CD1c-positive myeloid dendritic cell (primary cell): ENCODE results near the gene GOLGA8M.
A peak's percentile ranks its signal among the peaks of the same experiment; 100 is the strongest.
"Not testable (repeated sequence)": the region's sequence is repeated elsewhere in the genome, so short reads cannot be mapped to it uniquely, and the experiment has no call there.

Experiments
- DNase-seq: peaks from one replicate; pipeline ENCODE4 v3.0.0-alpha.2; 2016; ENCODE audit errors: extremely low spot score

Gene GOLGA8M

DNA sequence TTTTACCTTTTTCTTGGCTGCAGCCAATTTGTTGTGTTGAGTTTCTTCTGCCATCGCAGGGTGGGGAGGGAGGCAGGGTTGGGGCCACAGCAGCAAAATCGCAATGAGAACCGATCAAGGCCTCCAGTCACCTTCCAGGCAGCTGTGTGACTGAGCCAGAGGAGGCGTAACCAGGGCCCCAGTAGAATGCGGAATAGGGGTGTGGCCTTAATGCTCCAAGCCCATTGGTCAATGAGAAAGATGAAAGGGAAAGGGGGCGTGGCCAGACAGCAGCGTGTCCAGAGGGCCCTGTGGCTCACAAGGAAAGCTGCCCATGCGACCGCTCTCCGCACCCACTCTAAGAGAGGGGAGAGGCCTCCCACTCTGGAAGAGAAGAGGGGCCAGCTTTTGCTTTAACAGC lies at the start of gene GOLGA8M:
GOLGA8M (minus strand) TSS at position 152 of the 400 bp plus-strand sequence; CDS start at position 54, 98 bp downstream.
- not testable (repeated sequence) for DNase-seq

DNA sequence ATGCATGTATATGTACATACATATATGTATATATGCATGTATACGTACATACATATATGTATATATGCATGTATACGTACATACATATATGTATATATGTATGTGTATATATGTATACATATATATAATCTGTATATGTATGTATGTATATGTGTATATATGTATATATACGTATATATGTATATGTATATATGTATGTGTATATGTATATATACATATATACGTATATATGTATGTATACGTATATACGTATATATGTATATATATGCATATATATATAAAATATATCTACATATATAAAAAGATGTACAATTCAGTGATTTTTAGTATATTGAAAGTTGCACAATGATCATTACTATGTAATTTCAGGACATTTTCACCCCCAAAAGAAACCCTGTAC lies 30.7 kb upstream of the GOLGA8M start:
- DNase-seq = not testable (repeated sequence)

DNA sequence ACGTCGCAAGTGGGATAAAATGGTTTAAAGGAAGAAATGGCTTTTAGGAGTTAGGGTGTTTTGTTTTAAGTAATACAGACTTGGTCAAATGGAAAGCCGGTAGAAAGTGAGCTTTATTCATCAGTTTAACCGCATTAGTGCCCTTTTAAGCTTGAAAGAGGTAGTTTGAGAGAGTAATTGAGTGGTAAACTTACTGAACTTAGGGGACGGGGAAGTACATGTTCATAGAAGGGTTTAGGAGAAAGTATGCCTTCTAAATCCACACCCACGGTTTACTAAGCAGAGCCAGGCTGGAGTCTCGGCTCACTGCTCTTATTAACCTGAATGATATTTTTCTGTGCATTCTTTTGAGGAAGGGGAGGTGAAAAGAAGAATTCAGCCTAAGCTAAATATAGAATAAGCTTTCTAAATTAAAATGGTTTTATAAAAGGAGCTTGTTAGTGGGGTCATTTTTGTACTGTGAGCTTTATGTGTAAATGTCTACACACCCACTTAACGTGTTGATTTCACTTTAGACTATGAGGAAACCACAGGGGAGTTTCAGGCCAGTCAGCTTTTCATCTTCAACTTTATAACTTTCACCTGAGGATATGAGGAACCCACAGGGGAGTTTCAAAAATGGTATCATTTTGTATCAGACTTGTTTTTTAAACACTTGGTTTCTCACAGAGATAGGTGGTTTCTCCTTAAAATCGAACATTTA lies 26.5 kb upstream of the GOLGA8M start:
- peak; percentile 2 for DNase-seq

- not testable (repeated sequence) for DNase-seq
Observed at GRCh38 chr15:28738200-28738561, 26.0 kb upstream of the GOLGA8M start.

- DNase-seq = peak; percentile 44
Observed at GRCh38 chr15:28737521-28738199, 25.4 kb upstream of the GOLGA8M start.

GRCh38 chr15:28728061-28728460 lies 15.8 kb upstream of the GOLGA8M start:
- DNase-seq = not testable (repeated sequence)

DNA sequence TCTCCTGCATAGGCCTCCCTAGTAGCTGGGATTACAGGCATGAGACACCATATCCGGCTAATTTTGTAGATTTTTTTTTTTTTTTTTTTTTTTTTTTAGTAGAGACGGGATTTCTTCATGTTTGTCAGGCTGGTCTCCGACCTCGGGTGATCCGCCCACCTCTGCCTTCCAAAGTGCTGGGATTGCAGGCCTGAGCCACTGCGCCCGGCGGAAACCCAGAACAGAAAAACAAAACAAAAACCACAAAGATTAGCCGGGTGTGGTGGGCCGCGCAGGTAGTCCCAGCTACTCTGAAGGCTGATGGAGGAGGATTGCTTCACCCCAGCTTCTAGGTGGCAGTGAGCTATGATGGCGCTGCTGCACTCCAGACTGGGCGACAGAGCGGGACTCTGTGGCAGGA lies 14.8 kb upstream of the GOLGA8M start:
- DNase-seq = not testable (repeated sequence)

- no peak for DNase-seq
Observed at GRCh38 chr15:28726102-28726501, 13.9 kb upstream of the GOLGA8M start.

- DNase-seq = no peak
Observed at GRCh38 chr15:28725556-28725955, 13.3 kb upstream of the GOLGA8M start.

DNA sequence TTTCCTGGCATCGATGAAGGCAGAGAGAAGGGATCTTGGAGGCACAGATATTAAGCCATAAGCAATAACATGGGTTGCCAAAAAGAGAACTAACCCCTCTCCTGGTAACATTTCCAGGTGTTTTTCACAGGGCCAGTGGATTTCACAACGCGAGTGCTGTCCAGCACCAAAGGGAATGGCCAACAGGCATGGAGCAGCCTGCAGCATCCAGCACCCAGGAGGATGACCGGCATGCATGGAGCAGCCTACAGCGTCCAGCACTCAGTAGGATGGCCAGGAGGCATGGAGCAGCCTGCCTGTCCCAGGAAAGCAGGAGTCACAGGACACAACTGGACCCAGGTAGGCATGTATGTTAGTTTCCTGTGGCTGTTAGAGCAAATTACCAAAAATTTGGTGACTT lies 11.8 kb upstream of the GOLGA8M start:
- not testable (repeated sequence) for DNase-seq

GRCh38 chr15:28719626-28720025 lies 7.4 kb upstream of the GOLGA8M start:
- not testable (repeated sequence) for DNase-seq

- not testable (repeated sequence) for DNase-seq
Observed at GRCh38 chr15:28718576-28718975, 6.4 kb upstream of the GOLGA8M start.

DNA sequence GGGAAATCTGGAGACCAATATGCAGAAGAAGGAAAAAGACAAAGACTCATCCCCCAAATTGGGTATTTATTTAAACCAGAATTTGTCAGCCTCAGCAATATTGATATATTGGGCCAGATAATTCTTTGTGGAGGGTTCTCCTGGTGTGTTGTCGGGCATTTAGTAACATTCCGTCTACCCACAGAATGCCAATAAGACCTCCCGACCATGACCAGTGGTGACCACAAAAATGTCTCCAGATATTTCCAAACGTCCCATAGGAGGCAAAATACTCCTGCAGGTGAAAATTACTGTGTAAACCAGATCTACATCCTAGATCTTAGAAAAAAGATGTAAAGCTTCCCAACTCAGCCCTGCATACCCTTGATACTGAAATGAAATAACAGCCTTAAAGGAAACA lies 2.0 kb upstream of the GOLGA8M start:
- not testable (repeated sequence) for DNase-seq

GRCh38 chr15:28703927-28704326 lies 8.3 kb downstream of the GOLGA8M start:
- not testable (repeated sequence) for DNase-seq

DNA sequence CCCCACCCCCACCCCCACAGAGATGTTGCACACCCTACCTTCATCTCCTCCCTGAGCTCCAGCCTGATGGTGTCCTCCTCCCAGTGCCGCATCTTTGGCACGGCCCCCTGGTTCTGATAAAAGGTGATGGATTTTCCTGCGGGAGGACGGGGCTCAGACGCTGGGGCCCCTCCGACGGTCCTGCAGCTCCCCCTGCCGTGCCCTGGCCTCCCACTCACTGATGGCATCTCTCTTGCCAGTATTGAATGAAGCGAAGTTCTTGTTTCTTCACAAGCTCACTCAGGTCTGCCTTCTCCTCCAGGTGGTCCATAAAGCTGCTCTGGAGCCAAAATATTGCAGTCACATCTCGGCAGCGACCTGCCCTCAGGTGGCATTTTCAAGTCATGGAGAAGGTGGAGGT lies 9.8 kb downstream of the GOLGA8M start:
- not testable (repeated sequence) for DNase-seq

DNA sequence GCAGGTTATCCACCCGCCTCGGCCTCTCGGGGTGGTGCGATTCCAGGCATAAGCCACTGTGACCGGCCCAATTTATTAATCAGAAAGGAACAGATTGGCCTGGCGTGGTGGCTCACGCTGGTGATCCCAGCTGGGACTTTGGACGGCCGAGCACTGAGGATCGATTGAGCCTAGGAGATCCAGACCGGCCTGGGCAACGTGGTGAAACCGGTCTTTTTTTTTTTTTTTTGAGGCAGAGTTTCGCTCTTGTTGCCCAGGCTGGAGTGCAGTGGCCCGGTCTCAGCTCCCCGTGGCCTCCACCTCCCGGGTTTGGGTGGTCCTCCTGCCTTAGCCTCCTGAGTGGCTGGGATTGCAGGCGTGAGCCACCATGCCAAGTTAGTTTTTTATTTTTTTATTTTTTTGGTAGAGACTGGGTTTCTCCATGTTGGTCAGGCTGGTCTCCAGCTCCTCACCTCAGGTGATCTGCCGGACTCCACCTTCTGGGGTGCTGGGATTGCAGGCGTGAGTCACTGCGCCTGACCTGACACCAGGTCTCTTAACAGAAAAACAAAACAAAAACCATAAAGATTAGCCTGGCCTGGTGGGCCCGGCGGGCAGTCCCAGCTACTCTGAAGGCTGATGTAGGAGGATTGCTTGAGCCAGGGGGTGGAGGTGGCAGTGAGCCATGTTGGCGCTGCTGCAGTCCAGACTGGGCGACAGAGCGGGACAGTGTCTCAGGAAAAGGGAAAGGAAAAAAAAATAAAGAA lies 18.0 kb downstream of the GOLGA8M start:
- not testable (repeated sequence) for DNase-seq

DNA sequence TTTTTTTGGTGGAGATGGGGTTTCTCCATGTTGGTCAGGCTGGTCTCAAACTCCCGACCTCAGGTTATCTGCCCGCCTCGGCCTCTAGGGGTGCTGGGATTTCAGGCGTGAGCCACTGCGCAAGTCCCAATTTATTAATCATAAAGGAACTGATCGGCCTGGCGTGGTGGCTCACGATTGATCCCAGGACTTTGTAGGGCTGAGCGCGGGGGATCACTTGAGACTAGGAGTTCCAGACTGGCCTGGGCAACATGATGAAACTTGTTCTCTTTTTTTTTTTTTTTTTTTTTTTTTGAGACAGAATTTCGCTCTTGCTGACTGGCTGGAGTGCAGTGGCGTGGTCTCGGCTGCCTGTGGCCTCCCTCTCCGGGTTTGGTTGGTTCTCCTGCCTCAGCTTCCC lies 19.2 kb downstream of the GOLGA8M start:
- not testable (repeated sequence) for DNase-seq

GRCh38 chr15:28673533-28673932 lies 38.7 kb downstream of the GOLGA8M start:
- DNase-seq = not testable (repeated sequence)

DNA sequence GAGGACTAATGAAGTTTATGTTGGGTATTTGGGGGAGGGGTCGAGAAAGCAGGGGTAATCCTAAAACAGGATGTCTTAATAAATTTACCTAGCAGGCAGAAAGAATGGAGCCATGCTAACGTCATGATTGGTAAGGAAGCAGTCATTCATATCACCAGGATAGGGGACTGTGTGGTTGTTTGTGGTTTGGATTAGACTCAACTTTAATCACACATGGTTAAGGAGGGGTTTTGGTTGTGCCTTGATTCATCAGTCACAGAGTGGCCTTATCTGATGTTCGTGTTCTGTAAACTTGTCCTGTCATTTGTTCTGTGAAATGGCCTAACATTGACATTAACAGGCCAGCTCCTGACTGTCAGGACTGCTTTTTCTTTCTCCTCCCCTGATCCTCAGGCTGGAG lies 40.1 kb downstream of the GOLGA8M start:
- DNase-seq = not testable (repeated sequence)

- not testable (repeated sequence) for DNase-seq
Observed at GRCh38 chr15:28666402-28666801, 45.8 kb downstream of the GOLGA8M start.

DNA sequence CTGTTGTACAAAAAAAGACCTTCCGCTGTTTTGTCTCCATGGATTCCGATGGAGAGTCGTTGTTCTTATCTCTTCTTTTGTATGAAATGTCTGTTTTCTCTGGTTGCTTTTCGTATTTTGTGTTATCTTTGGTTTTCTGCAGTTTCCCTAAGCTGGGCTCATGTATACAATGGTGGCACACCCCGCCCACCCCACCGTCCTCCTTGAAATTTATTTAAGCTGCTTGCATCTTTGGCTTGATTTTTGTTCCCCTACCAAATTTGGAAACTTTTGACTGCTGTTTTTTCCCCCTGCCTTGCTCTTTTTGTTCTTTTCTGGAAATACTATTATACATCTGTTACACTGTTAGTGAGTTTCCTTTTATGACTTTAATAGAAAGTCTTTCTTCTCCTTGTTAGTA lies 47.6 kb downstream of the GOLGA8M start:
- not testable (repeated sequence) for DNase-seq

- not testable (repeated sequence) for DNase-seq
Observed at GRCh38 chr15:28663717-28664116, 48.5 kb downstream of the GOLGA8M start.
